HG03280 (cell line): ENCODE data around the gene TMEM126A.
"Not testable (repeated sequence)": the region's sequence is repeated elsewhere in the genome, so short reads cannot be mapped to it uniquely, and the experiment has no call there.

ENCODE experiments used
- ATAC-seq: cut with Tn5 transposase; IDR thresholded peaks from one replicate; pipeline ENCODE4 v1.9.1; 2021; ENCODE audit warnings: mild to moderate bottlenecking, moderate library complexity; ENCODE audit not compliant: unreplicated experiment

TMEM126A gene

GRCh38 chr11:85647604-85648299, at the start of gene TMEM126A:
Gene TMEM126A (plus strand): TSS chr11:85647967. CDS start chr11:85650256, 2,289 bp downstream.
- peak; percentile 100 for ATAC-seq

DNA sequence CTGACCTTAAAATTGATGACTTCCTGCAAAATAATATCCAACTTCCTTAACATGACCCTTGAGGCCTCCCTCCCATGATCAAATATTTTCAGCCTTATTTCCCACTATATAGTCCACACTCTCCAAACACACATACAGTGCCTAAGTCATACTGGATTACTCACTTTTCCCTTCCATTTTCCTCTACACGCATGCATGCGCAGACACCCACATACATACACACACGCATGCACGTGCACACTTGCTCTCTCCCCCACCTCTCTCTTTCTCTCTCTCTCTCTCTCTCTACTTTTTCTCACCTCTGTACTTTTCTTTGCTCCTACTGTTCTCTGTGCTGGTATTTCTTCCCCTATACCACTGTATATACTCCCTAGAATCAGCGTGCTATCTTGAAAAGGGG, 48.7 kb upstream of the TMEM126A start:
- no peak for ATAC-seq

GRCh38 chr11:85602526-85603213, 45.1 kb upstream of the TMEM126A start:
- no peak for ATAC-seq

- no peak for ATAC-seq
Observed at GRCh38 chr11:85603220-85603619, 44.5 kb upstream of the TMEM126A start.

GRCh38 chr11:85606237-85606636, 41.5 kb upstream of the TMEM126A start:
- ATAC-seq: not testable (repeated sequence)

- not testable (repeated sequence) for ATAC-seq
Observed at GRCh38 chr11:85608621-85609020, 39.1 kb upstream of the TMEM126A start.

- ATAC-seq: not testable (repeated sequence)
Observed at GRCh38 chr11:85609286-85609685, 38.5 kb upstream of the TMEM126A start.

GRCh38 chr11:85611643-85612042, 36.1 kb upstream of the TMEM126A start:
- not testable (repeated sequence) for ATAC-seq

DNA sequence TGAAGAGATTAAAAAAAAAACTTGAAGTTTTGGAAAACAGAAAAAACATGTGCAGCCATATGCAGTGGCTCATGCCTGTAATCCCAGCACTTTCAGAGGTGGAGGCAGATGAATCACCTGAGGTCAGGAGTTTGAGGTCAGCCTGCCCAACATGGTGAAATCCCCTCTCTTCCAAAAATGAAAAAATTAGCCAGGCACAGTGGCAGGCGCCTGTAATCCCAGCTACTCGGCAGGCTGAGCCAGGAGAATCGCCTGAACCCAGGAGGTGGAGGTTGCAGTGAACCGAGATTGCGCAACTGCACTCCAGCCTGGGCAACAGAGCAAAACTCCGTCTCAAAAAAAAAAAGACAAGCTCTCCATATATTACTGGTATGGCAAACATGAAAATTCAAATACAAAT, 28.3 kb upstream of the TMEM126A start:
- ATAC-seq: no peak

GRCh38 chr11:85620256-85620655, 27.5 kb upstream of the TMEM126A start:
- ATAC-seq: no peak

GRCh38 chr11:85626496-85626895, 21.3 kb upstream of the TMEM126A start:
- no peak for ATAC-seq

GRCh38 chr11:85627332-85627997, 20.3 kb upstream of the TMEM126A start, which contains the start of gene DLG2:
Gene DLG2 (minus strand): TSS chr11:85627344.
- ATAC-seq: no peak

GRCh38 chr11:85627998-85628770, 19.6 kb upstream of the TMEM126A start, which contains the start of gene TMEM126B:
Gene TMEM126B (plus strand): TSS chr11:85628593. CDS start chr11:85628608, 15 bp downstream.
- peak; percentile 99 for ATAC-seq

DNA sequence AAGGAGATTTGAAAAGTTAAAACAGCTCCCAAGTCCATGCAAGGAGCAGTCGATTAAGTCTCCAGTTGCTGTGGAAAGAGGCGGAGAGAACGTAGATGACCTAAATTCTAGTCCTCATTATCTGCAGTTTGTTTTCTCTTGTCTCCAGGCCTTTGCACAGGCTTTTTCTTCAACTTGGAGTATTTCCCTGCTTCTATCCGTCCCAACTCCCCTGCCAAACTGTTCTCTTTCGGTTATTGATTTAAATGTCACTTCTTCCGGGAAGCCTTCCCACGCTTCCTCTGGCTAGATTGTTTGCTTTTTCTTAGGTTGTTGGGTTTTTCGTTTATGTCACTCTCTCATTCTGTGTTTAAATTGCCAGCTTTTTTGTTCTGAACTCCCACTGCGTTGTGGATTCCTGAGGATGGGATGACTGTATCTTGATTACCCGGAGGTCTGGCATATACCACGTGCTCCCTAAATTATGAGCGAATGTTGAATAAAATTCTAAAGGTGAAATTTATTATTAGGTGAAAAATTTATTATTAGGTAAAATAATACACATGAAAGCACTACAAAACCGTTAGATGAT, 18.9 kb upstream of the TMEM126A start:
- ATAC-seq: peak; percentile 7

DNA sequence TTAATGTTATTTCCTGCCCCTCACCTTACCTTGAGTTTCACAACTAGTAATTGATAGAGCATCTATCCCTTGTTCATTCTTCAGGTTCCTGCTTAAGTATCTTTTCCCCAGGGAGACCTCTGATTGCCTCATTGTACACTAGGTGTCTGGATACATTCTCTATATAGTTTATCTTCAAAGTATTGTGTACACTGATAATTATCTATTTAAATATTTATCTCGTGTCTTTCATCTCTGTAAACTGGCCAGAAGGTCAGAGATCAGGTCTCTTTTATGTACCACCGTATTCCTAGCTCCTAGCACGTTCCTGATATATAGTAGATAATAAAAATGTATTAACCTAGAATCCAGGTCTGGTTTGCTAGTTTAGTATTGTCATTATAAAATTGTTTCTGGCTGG, 13.0 kb upstream of the TMEM126A start:
- ATAC-seq: no peak

DNA sequence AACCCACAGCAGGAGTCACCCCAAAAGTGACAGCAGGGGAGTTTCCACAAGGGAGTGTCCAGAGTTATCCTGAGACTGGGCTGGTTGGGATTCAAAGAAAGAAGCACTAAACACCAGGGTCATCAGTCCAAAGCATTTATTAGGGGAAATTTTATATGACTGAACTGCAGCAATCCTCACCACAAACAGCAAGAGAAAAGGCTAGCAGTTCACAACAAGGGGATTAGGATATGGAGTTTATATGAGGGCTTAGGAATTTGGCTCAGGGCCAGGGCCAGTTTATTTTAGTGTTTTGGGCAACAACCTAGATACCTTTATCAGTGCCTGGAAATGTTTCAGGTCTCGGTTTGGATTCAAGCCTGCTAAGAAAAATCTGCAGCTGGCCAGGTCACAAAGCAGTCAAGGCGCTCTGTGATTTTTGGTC, 4.6 kb upstream of the TMEM126A start:
- no peak for ATAC-seq

- ATAC-seq: no peak
Observed at GRCh38 chr11:85647078-85647477, 689 bp upstream of the TMEM126A start.

DNA sequence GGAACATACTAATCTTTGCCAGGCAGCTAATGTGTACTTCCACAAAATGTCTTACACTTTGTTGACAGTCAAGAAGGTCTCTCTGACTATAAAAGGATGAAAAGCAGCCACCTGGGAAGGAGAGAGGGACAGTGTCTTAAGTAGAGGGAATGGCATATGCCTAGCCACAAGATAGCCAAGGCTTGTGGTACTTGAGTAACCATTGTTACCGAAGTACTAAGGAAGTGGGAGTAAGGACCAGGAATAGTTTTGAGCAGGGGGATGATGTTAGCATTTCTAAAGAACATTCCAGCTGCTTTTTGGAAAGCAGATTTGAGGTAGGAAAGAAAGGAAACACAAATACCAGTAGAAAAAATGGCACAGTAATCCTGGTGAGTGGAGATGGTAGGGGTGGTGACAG, 3.4 kb downstream of the TMEM126A start:
- ATAC-seq: no peak

DNA sequence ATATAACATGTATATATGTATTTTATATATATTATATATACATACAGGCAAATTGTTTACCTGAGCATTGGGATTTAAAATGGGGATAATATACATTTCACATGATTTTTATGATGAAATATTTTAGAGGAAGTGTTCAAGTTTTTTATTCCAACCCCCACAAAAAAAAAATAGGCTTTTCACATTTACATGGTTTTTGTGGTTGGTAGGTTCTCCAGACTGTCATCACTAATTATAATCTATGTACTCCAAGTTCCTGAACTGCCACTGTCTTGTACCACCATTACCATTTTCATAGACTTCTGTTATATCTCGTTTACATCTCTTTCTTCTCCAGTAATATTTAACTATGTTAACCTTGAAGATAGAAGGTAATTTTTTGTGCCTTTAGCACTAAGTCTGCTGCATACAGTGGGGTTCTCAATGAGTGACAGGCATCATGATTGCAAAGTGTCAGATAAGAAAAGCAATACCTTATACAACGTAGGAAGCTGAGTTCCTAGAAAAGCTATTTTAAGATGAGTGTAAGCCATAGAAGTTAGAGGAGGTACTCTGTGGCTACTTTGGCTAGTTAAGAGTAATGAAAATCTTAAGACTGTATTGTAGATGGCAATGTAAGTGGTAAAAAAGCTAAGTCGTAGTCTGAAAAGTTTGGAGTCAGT, 5.2 kb downstream of the TMEM126A start:
- no peak for ATAC-seq

DNA sequence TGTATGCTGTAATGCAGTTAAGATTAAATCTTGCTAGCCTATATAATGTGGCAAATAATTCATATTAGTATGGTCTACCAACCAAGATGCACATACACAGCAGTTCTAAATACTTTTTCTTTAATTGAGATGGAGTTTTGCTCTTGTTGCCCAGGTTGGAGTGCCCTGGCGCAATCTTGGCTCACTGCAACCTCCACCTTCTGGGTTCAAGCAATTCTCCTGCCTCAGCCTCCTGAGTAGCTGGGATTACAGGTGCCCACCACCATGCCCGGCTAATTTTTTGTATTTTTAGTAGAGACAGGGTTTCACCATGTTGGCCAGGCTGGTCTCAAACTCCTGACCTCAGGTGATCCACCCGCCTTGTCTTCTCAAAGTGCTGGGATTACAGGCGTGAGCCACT, 6.6 kb downstream of the TMEM126A start:
- ATAC-seq: not testable (repeated sequence)
